GM19438 (cell line): ENCODE data around the gene MNS1.
"Not testable (repeated sequence)": the region's sequence is repeated elsewhere in the genome, so short reads cannot be mapped to it uniquely, and the experiment has no call there.

Experiments used
- ATAC-seq: cut with Tn5 transposase; IDR thresholded peaks from one replicate; pipeline ENCODE4 v1.9.1; 2021; ENCODE audit warnings: low read depth; ENCODE audit not compliant: unreplicated experiment

The MNS1 gene

GRCh38 chr15:56464893-56465520, at the start of gene MNS1:
Gene MNS1, minus strand, starts transcription at chr15:56465137. Its CDS starts 165 bp downstream, at chr15:56464972.
- ATAC-seq, result peak; percentile 98

- peak; percentile 77 for ATAC-seq
Observed at GRCh38 chr15:56496635-56497034, 31.7 kb upstream of the MNS1 start.

- ATAC-seq, result no peak
Observed at GRCh38 chr15:56495533-56495932, 30.6 kb upstream of the MNS1 start.

- no peak for ATAC-seq
Observed at GRCh38 chr15:56495053-56495452, 30.1 kb upstream of the MNS1 start.

GRCh38 chr15:56492791-56493555, 28.0 kb upstream of the MNS1 start:
- ATAC-seq, result no peak

GRCh38 chr15:56492236-56492635, 27.3 kb upstream of the MNS1 start:
- ATAC-seq, result no peak

GRCh38 chr15:56491110-56491722, 26.3 kb upstream of the MNS1 start:
- ATAC-seq, result no peak

GRCh38 chr15:56490461-56490860, 25.5 kb upstream of the MNS1 start:
- no peak for ATAC-seq

GRCh38 chr15:56486206-56486605, 21.3 kb upstream of the MNS1 start:
- not testable (repeated sequence) for ATAC-seq

- not testable (repeated sequence) for ATAC-seq
Observed at GRCh38 chr15:56485426-56485825, 20.5 kb upstream of the MNS1 start.

GRCh38 chr15:56484287-56484686, 19.4 kb upstream of the MNS1 start:
- no peak for ATAC-seq

GRCh38 chr15:56475351-56475750, 10.4 kb upstream of the MNS1 start:
- ATAC-seq, result no peak

- ATAC-seq, result no peak
Observed at GRCh38 chr15:56473017-56473416, 8.1 kb upstream of the MNS1 start.

GRCh38 chr15:56472278-56472677, 7.3 kb upstream of the MNS1 start:
- no peak for ATAC-seq

- ATAC-seq, result no peak
Observed at GRCh38 chr15:56471440-56472069, 6.6 kb upstream of the MNS1 start.

GRCh38 chr15:56469483-56469882, 4.5 kb upstream of the MNS1 start:
- no peak for ATAC-seq

- ATAC-seq, result peak; percentile 54
Observed at GRCh38 chr15:56468401-56468800, 3.5 kb upstream of the MNS1 start.

GRCh38 chr15:56467616-56468015, 2.7 kb upstream of the MNS1 start:
- no peak for ATAC-seq

- ATAC-seq, result no peak
Observed at GRCh38 chr15:56460947-56461346, 4.0 kb downstream of the MNS1 start.

GRCh38 chr15:56460071-56460470, 4.9 kb downstream of the MNS1 start:
- ATAC-seq, result no peak

GRCh38 chr15:56459096-56459495, 5.8 kb downstream of the MNS1 start:
- ATAC-seq, result no peak
